ENCODE measurements around the gene TIMM21. TPM values are rescaled to one million over a fixed set of nuclear protein-coding genes. Genes with fewer than 3 reads are reported as not detected.

TIMM21 gene
- total RNA-seq, 1 experiment from 2014 or later = 53.2 TPM

Other genes with a start within 250 kb of the TIMM21 start
- gene FBXO15, start 689 bp upstream of the TIMM21 start, total RNA-seq (2014; rRNA removed; shearing (Covaris generic)) = 1.0 and 1.3 TPM in 2 replicates
- 38.8 and 46.9 TPM in 2 replicates for gene CYB5A, start 143.4 kb downstream of the TIMM21 start, total RNA-seq (2014; rRNA removed; shearing (Covaris generic))
- not detected in 2 replicates for gene C18orf63, start 167.3 kb downstream of the TIMM21 start, total RNA-seq (2014; rRNA removed; shearing (Covaris generic))